Lower lobe of right lung (tissue), 2 donors: ENCODE results near the gene ME1. TPM values are rescaled to one million over a fixed set of nuclear protein-coding genes. Genes with fewer than 3 reads are reported as not detected.
"Not testable (repeated sequence)": the region's sequence is repeated elsewhere in the genome, so short reads cannot be mapped to it uniquely, and the experiment has no call there.

Experiments used
- ATAC-seq, 2 donors: fragments of 200-7000 bp; cut with Tn5 transposase; one replicate each; pipeline ENCODE4 v1.9.1; 2020 to 2022; ENCODE audit warnings: mild to moderate bottlenecking in 2 of 2, moderate library complexity in 2 of 2
- DNase-seq: peaks from one replicate; pipeline ENCODE4 v3.0.0-alpha.2; 2020
- H3K27ac ChIP-seq: fragments of 200-600 bp; one replicate; pipeline ENCODE4 v1.8.0; 2022
- H3K27me3 ChIP-seq: fragments of 200-600 bp; one replicate; pipeline ENCODE4 v1.8.0; 2022; ENCODE audit warnings: low read depth
- H3K36me3 ChIP-seq: fragments of 200-600 bp; one replicate; pipeline ENCODE4 v1.8.0; 2022; ENCODE audit warnings: mild to moderate bottlenecking
- H3K4me1 ChIP-seq: fragments of 200-600 bp; one replicate; pipeline ENCODE4 v1.8.0; 2022
- H3K4me3 ChIP-seq: fragments of 200-600 bp; one replicate; pipeline ENCODE4 v1.8.0; 2022; ENCODE audit warnings: mild to moderate bottlenecking
- H3K9me3 ChIP-seq: fragments of 200-600 bp; one replicate; pipeline ENCODE4 v1.8.0; 2022
- intact Hi-C: fragments of 100-400 bp; cut with DNase I; formaldehyde crosslinking; loops from one replicate; pipeline ENCODE4 v1.11.0; 2022
- total RNA-seq: library from RNA; stranded (reverse); fragmentation: NEBNext Ultra II Directional; extraction: Animal tissue kit (Norgen Biotek cat#: 25700); gene quantifications from one replicate; pipeline ENCODE4 v1.2.1, GENCODE V29; 2021
- TF ChIP-seq, protein P1 (sequence below): fragments of 200-600 bp; IDR thresholded peaks from one replicate; pipeline ENCODE4 v1.8.0; 2022; ENCODE audit warnings: antibody characterized with exemption, mild to moderate bottlenecking
- donor health status: DM: no; HTN: yes; CAD: no; lungs with severe emphysema.

Gene ME1
- total RNA-seq, 1 donor from 2014 or later: 12.9 TPM

DNA sequence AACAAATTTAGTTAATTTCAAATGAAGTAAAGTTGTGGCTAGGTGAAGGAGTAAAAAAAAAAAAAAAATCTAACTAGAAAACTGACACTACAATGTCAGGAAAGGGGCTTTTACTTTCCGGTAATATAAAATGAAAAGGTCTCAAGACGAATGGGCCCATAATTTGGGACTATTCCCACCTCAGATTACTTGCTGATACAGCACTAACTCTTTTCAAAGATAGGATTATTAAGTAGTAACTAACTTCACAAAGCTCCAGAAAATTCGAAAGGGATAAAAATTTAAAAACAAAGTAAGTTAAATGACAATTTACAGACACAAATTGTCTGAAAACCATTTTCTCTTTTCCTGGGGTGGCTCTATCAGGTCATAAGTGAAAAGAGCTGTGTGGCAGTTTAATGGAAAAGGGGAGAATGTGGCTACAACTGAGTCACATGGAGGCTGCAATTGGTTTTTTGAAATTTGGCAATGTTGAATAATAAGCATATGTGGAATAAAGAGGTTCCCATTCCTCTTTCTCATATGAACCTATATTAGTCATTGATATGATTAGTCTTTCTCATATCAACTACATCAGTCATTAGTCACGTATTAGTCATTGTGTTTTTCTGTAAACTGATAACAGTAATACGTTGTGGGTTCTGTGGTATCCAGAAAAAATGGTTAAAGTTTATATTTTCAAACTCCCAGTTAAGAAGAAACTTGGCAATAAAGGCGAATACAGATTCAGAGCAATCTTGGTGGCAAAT is 159.7 kb downstream of the ME1 start:
- H3K27ac ChIP-seq: no peak overlapping the region
- no peaks in the 10 kb centered on the region for H3K36me3 ChIP-seq
- no peaks in the 10 kb centered on the region for H3K9me3 ChIP-seq
- intact Hi-C loops: no loop called here
- no peak overlapping the region for H3K4me3 ChIP-seq
- TF ChIP-seq, protein P1, sequence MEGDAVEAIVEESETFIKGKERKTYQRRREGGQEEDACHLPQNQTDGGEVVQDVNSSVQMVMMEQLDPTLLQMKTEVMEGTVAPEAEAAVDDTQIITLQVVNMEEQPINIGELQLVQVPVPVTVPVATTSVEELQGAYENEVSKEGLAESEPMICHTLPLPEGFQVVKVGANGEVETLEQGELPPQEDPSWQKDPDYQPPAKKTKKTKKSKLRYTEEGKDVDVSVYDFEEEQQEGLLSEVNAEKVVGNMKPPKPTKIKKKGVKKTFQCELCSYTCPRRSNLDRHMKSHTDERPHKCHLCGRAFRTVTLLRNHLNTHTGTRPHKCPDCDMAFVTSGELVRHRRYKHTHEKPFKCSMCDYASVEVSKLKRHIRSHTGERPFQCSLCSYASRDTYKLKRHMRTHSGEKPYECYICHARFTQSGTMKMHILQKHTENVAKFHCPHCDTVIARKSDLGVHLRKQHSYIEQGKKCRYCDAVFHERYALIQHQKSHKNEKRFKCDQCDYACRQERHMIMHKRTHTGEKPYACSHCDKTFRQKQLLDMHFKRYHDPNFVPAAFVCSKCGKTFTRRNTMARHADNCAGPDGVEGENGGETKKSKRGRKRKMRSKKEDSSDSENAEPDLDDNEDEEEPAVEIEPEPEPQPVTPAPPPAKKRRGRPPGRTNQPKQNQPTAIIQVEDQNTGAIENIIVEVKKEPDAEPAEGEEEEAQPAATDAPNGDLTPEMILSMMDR: no peak
- H3K27me3 ChIP-seq: no peaks in the 10 kb centered on the region
- DNase-seq (no peak), ATAC-seq (no peak)
- no peaks in the 10 kb centered on the region for H3K4me1 ChIP-seq

DNA sequence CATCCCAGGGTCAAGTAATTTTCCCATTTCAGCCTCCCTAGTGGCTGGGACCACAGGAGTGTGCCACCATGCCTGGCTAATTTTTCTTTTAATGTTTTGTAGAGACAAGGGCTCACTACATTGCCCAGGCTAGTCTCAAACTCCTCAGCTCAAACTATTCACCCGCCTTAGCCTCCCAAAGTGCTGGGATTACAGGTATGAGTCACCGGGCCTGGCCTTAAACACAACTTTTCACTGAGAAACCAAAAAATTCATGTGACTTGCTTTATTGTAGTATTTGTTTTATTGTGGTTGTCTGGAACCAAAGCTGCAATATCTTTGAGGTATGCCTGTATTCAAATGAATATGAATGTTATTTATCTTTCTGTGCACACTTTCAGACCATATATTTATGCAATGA is 165.5 kb downstream of the ME1 start:
- no peaks in the 10 kb centered on the region for H3K36me3 ChIP-seq
- TF ChIP-seq, protein P1: no peak
- no peaks in the 10 kb centered on the region for H3K4me1 ChIP-seq
- H3K27me3 ChIP-seq: no peaks in the 10 kb centered on the region
- H3K4me3 ChIP-seq: no peak overlapping the region
- ATAC-seq (no peak), DNase-seq (no peak)
- intact Hi-C loops: no loop called here
- no peaks in the 10 kb centered on the region for H3K9me3 ChIP-seq
- no peak overlapping the region for H3K27ac ChIP-seq

DNA sequence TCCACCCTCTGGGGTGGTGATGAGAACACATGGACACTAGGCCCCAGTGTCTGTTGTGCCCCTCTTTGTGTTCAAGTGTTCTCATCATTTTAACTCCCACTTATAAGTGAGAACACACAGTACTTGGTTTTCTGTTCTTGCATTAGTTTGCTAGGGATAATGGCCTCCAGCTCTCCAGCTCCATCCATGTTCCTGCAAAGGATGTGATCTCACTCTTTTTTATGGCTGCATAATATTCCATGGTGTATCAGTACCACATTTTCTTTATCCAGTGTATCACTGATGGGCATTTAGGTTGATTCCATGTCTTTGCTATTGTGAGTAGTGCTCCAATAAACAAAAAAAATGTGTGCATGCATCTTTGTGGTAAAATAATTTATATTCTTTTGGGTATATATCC is 170.3 kb downstream of the ME1 start:
- H3K36me3 ChIP-seq: no peaks in the 10 kb centered on the region
- intact Hi-C loops: no loop called here
- H3K27me3 ChIP-seq: no peaks in the 10 kb centered on the region
- no peak overlapping the region for H3K27ac ChIP-seq
- H3K9me3 ChIP-seq: no peaks in the 10 kb centered on the region
- no peak overlapping the region for H3K4me3 ChIP-seq
- ATAC-seq: no peak
- TF ChIP-seq, protein P1: no peak
- no peak for DNase-seq
- H3K4me1 ChIP-seq: no peaks in the 10 kb centered on the region

DNA sequence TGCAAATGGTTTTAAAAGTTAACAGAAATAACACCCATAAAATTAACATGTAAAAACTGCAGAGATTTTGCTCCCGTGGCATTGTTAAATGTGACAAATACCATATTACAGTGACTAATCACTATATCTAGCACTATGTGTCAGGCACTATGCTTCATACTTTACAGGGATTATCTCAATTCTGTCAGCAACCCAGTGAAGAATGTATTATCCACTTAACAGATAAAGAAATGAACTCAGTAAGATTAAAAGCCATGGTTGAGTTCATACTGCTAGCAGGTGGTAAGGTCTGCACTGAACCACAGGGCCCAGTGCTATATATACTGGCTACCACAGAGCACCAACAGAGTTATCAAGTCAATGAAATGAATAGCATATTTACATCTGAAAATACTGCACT is 172.3 kb downstream of the ME1 start:
- DNase-seq (no peak), ATAC-seq (no peak)
- intact Hi-C loops: no loop called here
- TF ChIP-seq, protein P1: no peak
- H3K27ac ChIP-seq: no peak overlapping the region
- H3K4me1 ChIP-seq: no peaks in the 10 kb centered on the region
- no peaks in the 10 kb centered on the region for H3K9me3 ChIP-seq
- no peaks in the 10 kb centered on the region for H3K27me3 ChIP-seq
- no peaks in the 10 kb centered on the region for H3K36me3 ChIP-seq
- H3K4me3 ChIP-seq: no peak overlapping the region

DNA sequence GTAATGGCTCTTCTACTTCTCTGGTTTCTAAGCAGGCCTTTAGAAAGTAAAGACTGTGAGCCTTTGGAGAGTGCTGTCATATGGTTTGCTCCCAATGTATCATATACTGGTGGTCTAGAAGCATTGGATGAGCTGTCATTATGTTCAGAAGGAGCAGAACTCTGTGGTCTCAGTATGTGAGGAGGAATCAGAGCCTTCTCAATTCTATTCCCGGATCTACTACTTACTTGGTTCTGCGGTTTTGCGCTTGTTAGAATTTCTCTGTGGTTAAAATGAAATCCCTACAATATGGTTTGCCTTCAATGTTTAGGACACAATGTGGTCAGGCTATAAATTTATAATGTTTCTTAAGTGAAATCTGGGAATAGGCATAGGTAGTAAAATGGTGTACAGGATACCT is 173.1 kb downstream of the ME1 start:
- intact Hi-C loops: no loop called here
- TF ChIP-seq, protein P1: no peak
- DNase-seq: no peak

DNA sequence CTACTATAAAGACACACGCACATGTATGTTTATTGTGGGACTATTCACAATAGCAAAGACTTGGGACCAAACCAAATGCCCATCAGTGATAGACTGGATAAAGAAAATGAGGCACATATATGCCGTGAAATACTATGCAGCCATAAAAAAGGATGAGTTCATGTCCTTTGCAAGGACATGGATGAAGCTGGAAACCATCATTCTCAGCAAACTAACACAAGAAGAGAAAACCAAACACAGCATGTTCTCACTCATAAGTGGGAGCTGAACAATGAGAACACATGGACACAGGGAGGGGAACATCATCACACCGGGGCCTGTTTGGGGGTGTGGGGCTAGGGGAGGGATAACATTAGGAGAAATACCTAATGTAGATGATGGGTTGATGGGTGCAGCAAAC is 174.1 kb downstream of the ME1 start:
- H3K4me1 ChIP-seq, H3K9me3 ChIP-seq, H3K27ac ChIP-seq, intact Hi-C loops, H3K36me3 ChIP-seq, H3K27me3 ChIP-seq, ATAC-seq, DNase-seq, H3K4me3 ChIP-seq: not testable (repeated sequence)

More for the DNA sequence above, 173.1 kb downstream of the ME1 start:
- no peaks in the 10 kb centered on the region for H3K36me3 ChIP-seq
- no peaks in the 10 kb centered on the region for H3K4me1 ChIP-seq
- H3K9me3 ChIP-seq: no peaks in the 10 kb centered on the region
- no peak for ATAC-seq
- no peak overlapping the region for H3K4me3 ChIP-seq
- no peak overlapping the region for H3K27ac ChIP-seq
- no peaks in the 10 kb centered on the region for H3K27me3 ChIP-seq
